ENCODE measurements around the gene CDC42. TPM values are rescaled to one million over a fixed set of nuclear protein-coding genes. Genes with fewer than 3 reads are reported as not detected.
A peak's percentile ranks its signal among the peaks of the same experiment; 100 is the strongest.

Gene CDC42
- total RNA-seq, 1 donor from 2014 or later, result 111 TPM

GRCh38 chr1:22117238-22117637 lies 64.7 kb downstream of the CDC42 start:
- Histone ChIP-seq H3K27me3 (no peaks in the 10 kb centered on the region), H3K27ac (no peak overlapping the region), H3K4me3 (no peak overlapping the region), H3K4me1 (peaks cover 6 to 10% of the 10 kb centered on the region in 2 donors), H3K9me3 (no peaks in the 10 kb centered on the region), H3K36me3 (peaks cover 9 to 29% of the 10 kb centered on the region in 2 donors)
- no peak for TF ChIP-seq CTCF (IDR thresholded peaks at IDR 0.05)
- DNase-seq (ENCODE audit: low spot score in 2 of 2), result peak in 1 of 2 donors; percentile 40
- intact Hi-C loops (cut with DNase I), result no loop called here

GRCh38 chr1:22117851-22118250 lies 65.3 kb downstream of the CDC42 start:
- Histone ChIP-seq H3K27me3 (no peaks in the 10 kb centered on the region), H3K4me3 (no peak overlapping the region), H3K27ac (no peak overlapping the region), H3K4me1 (peaks cover 6 to 10% of the 10 kb centered on the region in 2 donors), H3K36me3 (peaks cover 9 to 23% of the 10 kb centered on the region in 2 donors), H3K9me3 (no peaks in the 10 kb centered on the region)
- peak in 1 of 2 donors; percentile 25 for DNase-seq (ENCODE audit: low spot score in 2 of 2)
- intact Hi-C loops (cut with DNase I), result no loop called here
- no peak for TF ChIP-seq CTCF (IDR thresholded peaks at IDR 0.05)

GRCh38 chr1:22118291-22118992 lies 65.9 kb downstream of the CDC42 start:
- Histone ChIP-seq H3K27ac (no peak overlapping the region), H3K27me3 (no peaks in the 10 kb centered on the region), H3K4me1 (peaks cover 6 to 10% of the 10 kb centered on the region in 2 donors), H3K36me3 (peaks cover 9 to 20% of the 10 kb centered on the region in 2 donors), H3K4me3 (no peak overlapping the region), H3K9me3 (no peaks in the 10 kb centered on the region)
- intact Hi-C loops (cut with DNase I), result no loop called here
- DNase-seq (ENCODE audit: low spot score in 2 of 2), result no peak
- TF ChIP-seq CTCF (IDR thresholded peaks at IDR 0.05), result no peak

GRCh38 chr1:22119626-22120468 lies 67.3 kb downstream of the CDC42 start:
- no peak for TF ChIP-seq CTCF (IDR thresholded peaks at IDR 0.05)
- intact Hi-C loops (cut with DNase I), result no loop called here
- peaks cover 0 to 2% of the 10 kb centered on the region in 2 donors for H3K4me1 ChIP-seq
- peaks cover 9 to 20% of the 10 kb centered on the region in 2 donors for H3K36me3 ChIP-seq
- no peak overlapping the region for H3K27ac ChIP-seq
- no peaks in the 10 kb centered on the region for H3K9me3 ChIP-seq
- no peak for DNase-seq (ENCODE audit: low spot score in 2 of 2)
- H3K27me3 ChIP-seq, result no peaks in the 10 kb centered on the region
- no peak overlapping the region for H3K4me3 ChIP-seq

- intact Hi-C loops (cut with DNase I), result no loop called here
Measured at GRCh38 chr1:22120469-22120790, 67.9 kb downstream of the CDC42 start.

More at GRCh38 chr1:22120469-22120790, 67.9 kb downstream of the CDC42 start:
- Histone ChIP-seq H3K36me3 (peaks cover 9 to 20% of the 10 kb centered on the region in 2 donors), H3K27ac (no peak overlapping the region), H3K9me3 (no peaks in the 10 kb centered on the region), H3K27me3 (no peaks in the 10 kb centered on the region), H3K4me3 (no peak overlapping the region), H3K4me1 (peaks cover 0 to 2% of the 10 kb centered on the region in 2 donors)
- DNase-seq (ENCODE audit: low spot score in 2 of 2), result no peak
- no peak for TF ChIP-seq CTCF (IDR thresholded peaks at IDR 0.05)
